MM.1S (cell line): ENCODE measurements around the gene CHRNB1.

Experiments used
- DNase-seq: peaks from one replicate; pipeline ENCODE4 v3.0.0-alpha.2; 2015
- H2AFZ ChIP-seq: fragments of 300-600 bp; sonication (generic); 2 replicates; pipeline ENCODE4 v1.6.0; 2016; ENCODE audit warnings: antibody characterized with exemption, low read length
- H3F3A ChIP-seq: fragments of 300-600 bp; sonication (generic); 2 replicates; pipeline ENCODE4 v1.6.1; 2016; ENCODE audit warnings: mild to moderate bottlenecking, antibody characterized with exemption, low read length, moderate library complexity, mixed read lengths; ENCODE audit not compliant: insufficient read depth
- H3K27ac ChIP-seq: fragments of 300-600 bp; sonication (generic); 2 replicates; pipeline ENCODE4 v1.5.1; 2016; ENCODE audit warnings: mild to moderate bottlenecking, low read length
- H3K27me3 ChIP-seq: fragments of 300-600 bp; sonication (generic); replicated peaks from 2 replicates; pipeline ENCODE4 v1.6.0; 2016; ENCODE audit warnings: low read length; ENCODE audit not compliant: insufficient read depth
- H3K36me3 ChIP-seq: fragments of 300-600 bp; sonication (generic); replicated peaks from 2 replicates; pipeline ENCODE4 v1.6.1; 2016; ENCODE audit warnings: mild to moderate bottlenecking, low read length, mixed read lengths; ENCODE audit not compliant: insufficient read depth
- H3K4me1 ChIP-seq: fragments of 300-600 bp; sonication (generic); 2 replicates; pipeline ENCODE4 v1.6.1; 2016; ENCODE audit warnings: low read length, mixed read lengths
- H3K4me2 ChIP-seq: fragments of 300-600 bp; sonication (generic); 2 replicates; pipeline ENCODE4 v1.6.0; 2016; ENCODE audit warnings: low read depth, low read length
- H3K4me3 ChIP-seq: fragments of 300-600 bp; sonication (generic); 2 replicates; pipeline ENCODE4 v1.5.1; 2016; ENCODE audit warnings: low read length, mixed read lengths
- H3K79me2 ChIP-seq: fragments of 300-600 bp; sonication (generic); 2 replicates; pipeline ENCODE4 v1.6.1; 2016; ENCODE audit warnings: mixed run types, low read length, mixed read lengths
- H3K9ac ChIP-seq: fragments of 300-600 bp; sonication (generic); 2 replicates; pipeline ENCODE4 v1.6.1; 2016; ENCODE audit warnings: low read length, mixed read lengths
- H3K9me2 ChIP-seq: fragments of 300-600 bp; sonication (generic); replicated peaks from 2 replicates; pipeline ENCODE4 v1.6.1; 2016; ENCODE audit warnings: mild to moderate bottlenecking, low read length, mixed read lengths; ENCODE audit not compliant: insufficient read depth
- H3K9me3 ChIP-seq: fragments of 300-600 bp; sonication (generic); replicated peaks from 2 replicates; pipeline ENCODE4 v1.6.1; 2016; ENCODE audit warnings: mild to moderate bottlenecking, low read length, mixed read lengths; ENCODE audit not compliant: insufficient read depth
- H4K20me1 ChIP-seq: fragments of 300-600 bp; sonication (generic); 2 replicates; pipeline ENCODE4 v1.6.1; 2016; ENCODE audit warnings: mild to moderate bottlenecking, low read length, moderate library complexity, mixed read lengths; ENCODE audit not compliant: insufficient read depth
- CTCF ChIP-seq: fragments of 300-600 bp; sonication (generic); IDR thresholded peaks from 2 replicates; pipeline ENCODE4 v1.5.1; 2016; ENCODE audit warnings: antibody characterized with exemption, low read length, mixed read lengths
- EZH2 ChIP-seq: fragments of 300-600 bp; sonication (generic); optimal IDR thresholded peaks from 2 replicates; pipeline ENCODE3; 2017; ENCODE audit warnings: low read depth, mild to moderate bottlenecking, antibody characterized with exemption, low read length, mixed read lengths
- EZH2phosphoT487 ChIP-seq: fragments of 300-600 bp; sonication (generic); IDR thresholded peaks from 2 replicates; pipeline ENCODE4 v1.6.1; 2018; ENCODE audit warnings: antibody characterized with exemption, low read length

The CHRNB1 gene

GRCh38 chr17:7426896-7427489 is 17.9 kb upstream of the CHRNB1 start:
- no peaks in the 10 kb centered on the region for H3K79me2 ChIP-seq
- no peak overlapping the region for H3K27ac ChIP-seq
- no peaks in the 10 kb centered on the region for H4K20me1 ChIP-seq
- no peaks in the 10 kb centered on the region for H3K4me1 ChIP-seq
- H3K27me3 ChIP-seq, result peaks cover 62% of the 10 kb centered on the region
- no peaks in the 10 kb centered on the region for H3K36me3 ChIP-seq
- DNase-seq, result no peak
- H3K4me3 ChIP-seq, result no peak overlapping the region
- H2AFZ ChIP-seq, result no peak overlapping the region
- no peak overlapping the region for H3K9ac ChIP-seq
- H3K4me2 ChIP-seq, result no peak overlapping the region
- no peaks in the 10 kb centered on the region for H3K9me3 ChIP-seq
- H3K9me2 ChIP-seq, result no peaks in the 10 kb centered on the region
- no peaks in the 10 kb centered on the region for H3F3A ChIP-seq
- TF ChIP-seq EZH2 (no peak), CTCF (no peak), EZH2phosphoT487 (no peak)

GRCh38 chr17:7427549-7427948 is 17.3 kb upstream of the CHRNB1 start:
- no peaks in the 10 kb centered on the region for H3F3A ChIP-seq
- no peaks in the 10 kb centered on the region for H4K20me1 ChIP-seq
- no peak for DNase-seq
- no peaks in the 10 kb centered on the region for H3K9me3 ChIP-seq
- no peaks in the 10 kb centered on the region for H3K36me3 ChIP-seq
- H3K9me2 ChIP-seq, result no peaks in the 10 kb centered on the region
- peaks cover 64% of the 10 kb centered on the region for H3K27me3 ChIP-seq
- H3K4me1 ChIP-seq, result no peaks in the 10 kb centered on the region
- H2AFZ ChIP-seq, result no peak overlapping the region
- no peak overlapping the region for H3K4me2 ChIP-seq
- no peak overlapping the region for H3K27ac ChIP-seq
- H3K79me2 ChIP-seq, result no peaks in the 10 kb centered on the region
- H3K4me3 ChIP-seq, result no peak overlapping the region
- no peak for TF ChIP-seq CTCF
- no peak for TF ChIP-seq EZH2
- TF ChIP-seq EZH2phosphoT487, result no peak
- H3K9ac ChIP-seq, result no peak overlapping the region

GRCh38 chr17:7428557-7428956 is 16.3 kb upstream of the CHRNB1 start, which contains the start of gene SPEM3:
Gene SPEM3 (plus strand): TSS chr17:7428857. CDS start chr17:7428903, 46 bp downstream.
- Histone ChIP-seq H3K4me2 (no peak within 1 kb of the TSS), H3K4me3 (no peak within 1 kb of the TSS), H3K9ac (no peak within 1 kb of the TSS), H3K27ac (no peak within 1 kb of the TSS), H3K27me3 (peaks cover 64% of the 10 kb centered on the region), H3K9me2 (no peaks in the 10 kb centered on the region), H4K20me1 (no peaks in the 10 kb centered on the region), H2AFZ (no peak within 1 kb of the TSS), H3K79me2 (no peaks in the 10 kb centered on the region), H3K9me3 (no peaks in the 10 kb centered on the region), H3F3A (no peaks in the 10 kb centered on the region), H3K4me1 (no peaks in the 10 kb centered on the region), H3K36me3 (no peaks in the 10 kb centered on the region)
- DNase-seq, result no peak
- TF ChIP-seq CTCF (no peak), EZH2phosphoT487 (no peak), EZH2 (no peak)
